Bronchial epithelial cell (primary cell): ENCODE data around the gene ANKMY1. TPM values are rescaled to one million over a fixed set of nuclear protein-coding genes. Genes with fewer than 3 reads are reported as not detected.
A peak's percentile ranks its signal among the peaks of the same experiment; 100 is the strongest.

Source experiments
- DNase-seq: peaks from one replicate; pipeline ENCODE4 v3.0.0-alpha.2; 2010; ENCODE audit warnings: low read depth
- FAIRE-seq: peaks from 2 replicates; lab custom pipeline; 2011; peaks lifted over from hg19 to GRCh38; lab: Jason Lieb, UNC
- H3K27me3 ChIP-seq: 2 replicates; pipeline ENCODE4 v1.5.1; 2011; ENCODE audit warnings: low read length; ENCODE audit not compliant: control insufficient read depth, insufficient read depth
- H3K36me3 ChIP-seq: 2 replicates; pipeline ENCODE4 v1.5.1; 2011; ENCODE audit warnings: low read length; ENCODE audit not compliant: control insufficient read depth, insufficient read depth
- H3K4me3 ChIP-seq: 2 replicates; pipeline ENCODE4 v1.5.1; 2011; ENCODE audit warnings: mild to moderate bottlenecking, low read depth, low read length, control low read depth
- total RNA-seq: library from RNA; depleted of rRNA; stranded (reverse); fragments of >200 nt; gene quantifications from 2 replicates; pipeline ENCODE4 v1.2.1, GENCODE V29; 2014
- TF ChIP-seq, protein P1 (sequence below): IDR thresholded peaks from 2 replicates; pipeline ENCODE4 v1.5.1; 2011; ENCODE audit warnings: mild to moderate bottlenecking, moderate library complexity, low read length, control low read depth, inconsistent platforms; ENCODE audit not compliant: insufficient read depth, severe bottlenecking

ANKMY1 gene
- total RNA-seq, 1 donor from 2014 or later, result 15.8 TPM

GRCh38 chr2:240569998-240570530, 12.3 kb upstream of the ANKMY1 start:
- no peaks in the 10 kb centered on the region for H3K27me3 ChIP-seq
- no peak overlapping the region for H3K4me3 ChIP-seq
- no peak for FAIRE-seq
- no peaks in the 10 kb centered on the region for H3K36me3 ChIP-seq
- DNase-seq, result no peak
- TF ChIP-seq, protein P1, sequence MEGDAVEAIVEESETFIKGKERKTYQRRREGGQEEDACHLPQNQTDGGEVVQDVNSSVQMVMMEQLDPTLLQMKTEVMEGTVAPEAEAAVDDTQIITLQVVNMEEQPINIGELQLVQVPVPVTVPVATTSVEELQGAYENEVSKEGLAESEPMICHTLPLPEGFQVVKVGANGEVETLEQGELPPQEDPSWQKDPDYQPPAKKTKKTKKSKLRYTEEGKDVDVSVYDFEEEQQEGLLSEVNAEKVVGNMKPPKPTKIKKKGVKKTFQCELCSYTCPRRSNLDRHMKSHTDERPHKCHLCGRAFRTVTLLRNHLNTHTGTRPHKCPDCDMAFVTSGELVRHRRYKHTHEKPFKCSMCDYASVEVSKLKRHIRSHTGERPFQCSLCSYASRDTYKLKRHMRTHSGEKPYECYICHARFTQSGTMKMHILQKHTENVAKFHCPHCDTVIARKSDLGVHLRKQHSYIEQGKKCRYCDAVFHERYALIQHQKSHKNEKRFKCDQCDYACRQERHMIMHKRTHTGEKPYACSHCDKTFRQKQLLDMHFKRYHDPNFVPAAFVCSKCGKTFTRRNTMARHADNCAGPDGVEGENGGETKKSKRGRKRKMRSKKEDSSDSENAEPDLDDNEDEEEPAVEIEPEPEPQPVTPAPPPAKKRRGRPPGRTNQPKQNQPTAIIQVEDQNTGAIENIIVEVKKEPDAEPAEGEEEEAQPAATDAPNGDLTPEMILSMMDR, result no peak

DNA sequence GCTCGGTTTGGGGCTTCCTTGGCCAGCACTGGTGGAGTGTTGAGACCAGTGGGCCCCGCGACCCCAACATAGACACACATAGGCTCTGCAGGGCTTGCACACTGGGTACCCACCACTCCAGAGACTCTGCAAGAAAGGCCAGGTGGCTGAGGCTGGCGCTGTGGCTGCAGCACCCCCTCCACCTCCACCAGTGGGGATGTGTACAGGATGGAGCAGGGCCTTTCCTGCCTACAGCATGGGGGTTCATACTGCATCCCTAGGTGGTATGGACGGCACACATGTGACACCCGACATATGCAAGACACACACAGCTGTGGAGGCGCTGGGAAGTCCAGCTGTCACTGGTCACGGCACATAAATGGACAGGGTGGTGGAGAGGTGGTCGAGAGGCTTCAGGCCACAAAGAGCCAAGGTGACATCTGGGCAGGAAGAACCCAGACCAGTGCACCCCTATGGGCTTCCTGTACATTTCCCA, 11.8 kb upstream of the ANKMY1 start:
- no peaks in the 10 kb centered on the region for H3K27me3 ChIP-seq
- H3K36me3 ChIP-seq, result no peaks in the 10 kb centered on the region
- TF ChIP-seq, protein P1, result no peak
- FAIRE-seq (no peak), DNase-seq (no peak)
- H3K4me3 ChIP-seq, result peak overlapping the region; percentile 53

DNA sequence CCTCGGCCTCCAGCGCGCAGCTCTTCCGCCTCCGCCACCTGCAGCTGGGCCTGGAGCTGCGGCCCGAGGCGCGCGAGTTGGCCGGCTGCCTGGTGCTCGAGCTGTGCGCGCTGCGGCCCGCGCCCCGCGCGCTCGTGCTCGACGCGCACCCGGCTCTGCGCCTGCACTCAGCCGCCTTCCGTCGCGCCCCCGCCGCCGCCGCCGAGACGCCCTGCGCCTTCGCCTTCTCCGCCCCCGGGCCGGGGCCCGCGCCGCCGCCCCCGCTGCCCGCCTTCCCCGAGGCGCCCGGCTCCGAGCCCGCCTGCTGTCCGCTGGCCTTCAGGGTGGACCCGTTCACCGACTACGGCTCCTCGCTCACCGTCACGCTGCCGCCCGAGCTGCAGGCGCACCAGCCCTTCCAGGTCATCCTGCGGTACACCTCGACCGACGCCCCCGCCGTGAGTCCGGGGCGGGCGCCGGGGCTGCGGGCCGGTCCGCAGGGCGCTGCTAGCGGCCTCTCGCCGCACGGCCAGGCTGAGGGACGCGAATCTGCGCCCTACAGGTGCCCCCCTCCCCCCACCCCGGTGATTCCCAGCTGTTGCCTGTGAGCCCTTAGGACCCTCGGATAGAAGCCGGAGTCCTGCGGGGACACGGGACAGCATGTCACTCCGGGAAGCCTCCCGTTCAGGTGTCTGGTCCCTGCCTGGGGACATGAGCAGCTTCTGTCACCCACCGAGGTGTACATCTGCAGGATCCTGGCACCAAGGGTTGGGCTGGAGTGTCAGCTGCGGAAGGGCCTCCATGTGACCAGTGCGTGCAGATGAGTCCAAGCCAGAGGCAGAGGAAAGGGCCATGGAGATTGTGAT, 11.1 kb upstream of the ANKMY1 start:
- TF ChIP-seq, protein P1, result no peak
- Histone ChIP-seq H3K36me3 (no peaks in the 10 kb centered on the region), H3K27me3 (no peaks in the 10 kb centered on the region), H3K4me3 (peak overlapping the region; percentile 53)
- DNase-seq (no peak), FAIRE-seq (no peak)

DNA sequence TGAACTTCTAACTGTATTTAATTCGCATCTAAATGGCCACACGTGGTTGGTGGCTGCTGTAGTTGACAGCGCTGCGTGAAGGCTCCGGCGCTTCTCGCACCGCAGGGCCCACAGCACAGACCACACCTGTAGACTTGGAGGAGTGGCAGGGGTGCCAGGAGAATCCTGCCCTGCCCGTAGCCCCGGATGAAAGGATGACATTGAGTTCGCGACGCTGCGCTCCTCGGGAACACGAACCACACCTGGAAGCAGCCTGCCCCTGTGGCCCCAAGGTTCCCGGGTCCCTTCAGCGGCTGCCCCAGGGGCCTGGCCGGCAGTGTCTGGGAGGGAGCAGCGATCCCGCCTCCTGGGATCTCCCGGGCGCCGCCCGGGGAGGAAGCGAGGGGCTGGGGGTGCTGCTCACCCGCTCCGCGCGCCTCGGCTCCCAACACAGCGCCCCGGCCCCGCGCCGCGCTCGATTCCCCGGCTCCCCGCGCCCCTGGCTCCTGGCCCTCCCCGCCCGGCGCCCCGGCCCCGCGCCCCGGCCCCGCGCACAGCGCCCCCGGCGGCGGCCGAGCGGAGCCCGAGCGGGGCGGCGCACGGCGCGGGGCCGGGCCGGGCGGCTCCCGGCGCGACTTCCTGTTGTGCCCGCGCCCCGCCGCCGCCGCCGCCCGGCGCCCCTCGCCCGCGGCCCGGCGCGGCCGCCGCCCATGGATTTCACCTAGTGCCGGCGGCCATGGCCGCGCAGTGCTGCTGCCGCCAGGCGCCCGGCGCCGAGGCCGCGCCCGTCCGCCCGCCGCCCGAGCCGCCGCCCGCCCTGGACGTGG, 10.3 kb upstream of the ANKMY1 start, which contains the start of gene RNPEPL1:
Gene RNPEPL1 (plus strand): TSS at position 613 of the 806 bp plus-strand sequence. CDS start 103 bp downstream, at position 716.
- H3K36me3 ChIP-seq, result no peaks in the 10 kb centered on the region
- DNase-seq (peak; percentile 30), FAIRE-seq (no peak)
- TF ChIP-seq, protein P1, result no peak
- peak within 1 kb of the TSS; percentile 65 for H3K4me3 ChIP-seq
- H3K27me3 ChIP-seq, result no peaks in the 10 kb centered on the region

- FAIRE-seq, result no peak
- TF ChIP-seq, protein P1, result no peak
These were observed 9.5 kb upstream of the ANKMY1 start for GRCh38 chr2:240567137-240567871.

More at GRCh38 chr2:240567137-240567871, 9.5 kb upstream of the ANKMY1 start:
- Histone ChIP-seq H3K36me3 (no peaks in the 10 kb centered on the region), H3K27me3 (no peaks in the 10 kb centered on the region), H3K4me3 (peak overlapping the region; percentile 65)
- peak; percentile 46 for DNase-seq
